ENCODE data around the gene SFTPA1. TPM values are rescaled to one million over a fixed set of nuclear protein-coding genes. Genes with fewer than 3 reads are reported as not detected.

The SFTPA1 gene
- total and polyA plus RNA-seq, 4 donors = not detected

GRCh38 chr10:79562135-79562756 is 48.5 kb upstream of the SFTPA1 start:
- peak; percentile 68 for DNase-seq (ENCODE audit: low spot score)
- no peaks in the 10 kb centered on the region for H3K27me3 ChIP-seq (ENCODE audit: control insufficient read depth in 4 of 4, insufficient read depth in 4 of 4, low read length in 3 of 4)
- no peak overlapping the region for H3K4me3 ChIP-seq (ENCODE audit: low read depth in 1 of 3, low read length in 3 of 3)
- no peaks in the 10 kb centered on the region for H3K9me3 ChIP-seq (ENCODE audit: control insufficient read depth in 4 of 4, low read length in 3 of 4)
- WGBS = 19% methylated on average over 17 of the region's 17 CpGs
- peaks cover 0 to 16% (median 8%) of the 10 kb centered on the region in 4 donors for H3K4me1 ChIP-seq (ENCODE audit: control insufficient read depth in 4 of 4, insufficient read depth in 4 of 4, low read length in 3 of 4)
- TF ChIP-seq RAD21 (IDR thresholded peaks at IDR 0.05) (peak; percentile 94 to 95), MAX (IDR thresholded peaks at IDR 0.05) (peak; percentile 33), JUND (IDR thresholded peaks at IDR 0.05) (no peak), YY1 (IDR thresholded peaks at IDR 0.05) (peak; percentile 26), FOXA1 (IDR thresholded peaks at IDR 0.05) (no peak), NR2F2 (IDR thresholded peaks at IDR 0.05) (no peak), HNF4A (conservative IDR thresholded peaks at IDR 0.05) (peak; percentile 26 to 29), CTCF (IDR thresholded peaks at IDR 0.05; ENCODE audit: low read depth, low read length, missing input control) (peak; percentile 86), RXRA (IDR thresholded peaks at IDR 0.05) (peak in 1 of 2 donors; percentile 9), SP1 (IDR thresholded peaks at IDR 0.05) (no peak), FOXA2 (IDR thresholded peaks at IDR 0.05) (no peak), ZBTB33 (IDR thresholded peaks at IDR 0.05) (no peak), TAF1 (conservative IDR thresholded peaks at IDR 0.05) (no peak), GABPA (IDR thresholded peaks at IDR 0.05 in 1 of 2, conservative IDR thresholded peaks at IDR 0.05 in 1 of 2) (no peak), HNF4G (IDR thresholded peaks at IDR 0.05) (no peak), EGR1 (IDR thresholded peaks at IDR 0.05; ENCODE audit: low read depth in 2 of 2) (no peak)
- TF ChIP-seq, protein P1, sequence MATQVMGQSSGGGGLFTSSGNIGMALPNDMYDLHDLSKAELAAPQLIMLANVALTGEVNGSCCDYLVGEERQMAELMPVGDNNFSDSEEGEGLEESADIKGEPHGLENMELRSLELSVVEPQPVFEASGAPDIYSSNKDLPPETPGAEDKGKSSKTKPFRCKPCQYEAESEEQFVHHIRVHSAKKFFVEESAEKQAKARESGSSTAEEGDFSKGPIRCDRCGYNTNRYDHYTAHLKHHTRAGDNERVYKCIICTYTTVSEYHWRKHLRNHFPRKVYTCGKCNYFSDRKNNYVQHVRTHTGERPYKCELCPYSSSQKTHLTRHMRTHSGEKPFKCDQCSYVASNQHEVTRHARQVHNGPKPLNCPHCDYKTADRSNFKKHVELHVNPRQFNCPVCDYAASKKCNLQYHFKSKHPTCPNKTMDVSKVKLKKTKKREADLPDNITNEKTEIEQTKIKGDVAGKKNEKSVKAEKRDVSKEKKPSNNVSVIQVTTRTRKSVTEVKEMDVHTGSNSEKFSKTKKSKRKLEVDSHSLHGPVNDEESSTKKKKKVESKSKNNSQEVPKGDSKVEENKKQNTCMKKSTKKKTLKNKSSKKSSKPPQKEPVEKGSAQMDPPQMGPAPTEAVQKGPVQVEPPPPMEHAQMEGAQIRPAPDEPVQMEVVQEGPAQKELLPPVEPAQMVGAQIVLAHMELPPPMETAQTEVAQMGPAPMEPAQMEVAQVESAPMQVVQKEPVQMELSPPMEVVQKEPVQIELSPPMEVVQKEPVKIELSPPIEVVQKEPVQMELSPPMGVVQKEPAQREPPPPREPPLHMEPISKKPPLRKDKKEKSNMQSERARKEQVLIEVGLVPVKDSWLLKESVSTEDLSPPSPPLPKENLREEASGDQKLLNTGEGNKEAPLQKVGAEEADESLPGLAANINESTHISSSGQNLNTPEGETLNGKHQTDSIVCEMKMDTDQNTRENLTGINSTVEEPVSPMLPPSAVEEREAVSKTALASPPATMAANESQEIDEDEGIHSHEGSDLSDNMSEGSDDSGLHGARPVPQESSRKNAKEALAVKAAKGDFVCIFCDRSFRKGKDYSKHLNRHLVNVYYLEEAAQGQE (IDR thresholded peaks at IDR 0.05) = no peak
- TF ChIP-seq, protein P2, sequence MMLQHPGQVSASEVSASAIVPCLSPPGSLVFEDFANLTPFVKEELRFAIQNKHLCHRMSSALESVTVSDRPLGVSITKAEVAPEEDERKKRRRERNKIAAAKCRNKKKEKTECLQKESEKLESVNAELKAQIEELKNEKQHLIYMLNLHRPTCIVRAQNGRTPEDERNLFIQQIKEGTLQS (IDR thresholded peaks at IDR 0.05) = no peak
- H3K9ac ChIP-seq (ENCODE audit: low read depth in 1 of 2, low read length in 2 of 2) = no peak overlapping the region
- no peaks in the 10 kb centered on the region for H3K36me3 ChIP-seq (ENCODE audit: control insufficient read depth in 4 of 4, insufficient read depth in 3 of 4, low read depth in 1 of 4, low read length in 3 of 4)
- no peak overlapping the region for H3K27ac ChIP-seq (ENCODE audit: low read depth in 1 of 2, low read length in 2 of 2)
